HFFc6 (cell line): ENCODE results near the gene PHKA2. TPM values are rescaled to one million over a fixed set of nuclear protein-coding genes. Genes with fewer than 3 reads are reported as not detected.

Experiments
- DNase-seq: peaks from one replicate; pipeline ENCODE4 v3.0.0-alpha.2; 2018
- H3K27ac Mint-ChIP-seq: 2 replicates; pipeline ENCODE4 v1.8.0; 2020; ENCODE audit warnings: mild to moderate bottlenecking, mixed read lengths
- H3K27me3 Mint-ChIP-seq: 2 replicates; pipeline ENCODE4 v1.8.0; 2021; ENCODE audit warnings: mild to moderate bottlenecking, moderate library complexity, mixed read lengths; ENCODE audit not compliant: insufficient read depth
- H3K36me3 Mint-ChIP-seq: 2 replicates; pipeline ENCODE4 v1.8.0; 2021; ENCODE audit warnings: low read depth, mixed read lengths
- H3K4me1 Mint-ChIP-seq: 2 replicates; pipeline ENCODE4 v1.8.0; 2020; ENCODE audit warnings: low read depth, mixed read lengths
- H3K4me3 Mint-ChIP-seq: 2 replicates; pipeline ENCODE4 v1.8.0; 2020; ENCODE audit warnings: mild to moderate bottlenecking, moderate library complexity, mixed read lengths
- H3K9me3 Mint-ChIP-seq: 2 replicates; pipeline ENCODE4 v1.8.0; 2020; ENCODE audit warnings: mild to moderate bottlenecking, mixed read lengths
- CTCF ChIP-seq: fragments of 200-600 bp; sonication (generic); IDR thresholded peaks from 2 replicates; pipeline ENCODE4 v1.5.0; 2021; ENCODE audit warnings: antibody characterized with exemption, mild to moderate bottlenecking
- total RNA-seq, 6 experiments: library from RNA; stranded (reverse); fragmentation: NEBNext Ultra II Directional; extraction: Animal tissue kit (Norgen Biotek cat#: 25700); gene quantifications; 2 replicates in 1 of 6; 3 replicates in 5 of 6; pipeline ENCODE4 v1.2.3, GENCODE V29; 2021

The PHKA2 gene
- total RNA-seq, 6 experiments from 2014 or later = 12.2 to 18.2 (median 16.9) TPM

GRCh38 chrX:19003756-19004155 is 19.8 kb upstream of the PHKA2 start:
- H3K4me3 Mint-ChIP-seq = no peak overlapping the region
- DNase-seq = no peak
- TF ChIP-seq CTCF = no peak
- H3K4me1 Mint-ChIP-seq = peaks cover 16% of the 10 kb centered on the region
- no peaks in the 10 kb centered on the region for H3K27me3 Mint-ChIP-seq
- no peaks in the 10 kb centered on the region for H3K9me3 Mint-ChIP-seq
- H3K27ac Mint-ChIP-seq = peak overlapping the region; percentile 31; the same call in 1 of the 2 replicates
- H3K36me3 Mint-ChIP-seq = no peaks in the 10 kb centered on the region

GRCh38 chrX:18998653-18999052 is 14.7 kb upstream of the PHKA2 start:
- Mint-ChIP-seq H3K4me1 (peaks cover 44% of the 10 kb centered on the region), H3K36me3 (no peaks in the 10 kb centered on the region), H3K27me3 (no peaks in the 10 kb centered on the region), H3K9me3 (no peaks in the 10 kb centered on the region), H3K27ac (no peak overlapping the region), H3K4me3 (no peak overlapping the region)
- no peak for DNase-seq
- TF ChIP-seq CTCF = no peak

GRCh38 chrX:18997916-18998315 is 14.0 kb upstream of the PHKA2 start:
- Mint-ChIP-seq H3K36me3 (no peaks in the 10 kb centered on the region), H3K27me3 (no peaks in the 10 kb centered on the region), H3K27ac (peak overlapping the region; percentile 64; the same call in 1 of the 2 replicates), H3K4me3 (peak overlapping the region; percentile 29; the same call in 1 of the 2 replicates), H3K9me3 (no peaks in the 10 kb centered on the region), H3K4me1 (peaks cover 40% of the 10 kb centered on the region)
- TF ChIP-seq CTCF = no peak
- no peak for DNase-seq

GRCh38 chrX:18996536-18996935 is 12.6 kb upstream of the PHKA2 start:
- no peak overlapping the region for H3K4me3 Mint-ChIP-seq
- DNase-seq = no peak
- no peaks in the 10 kb centered on the region for H3K27me3 Mint-ChIP-seq
- no peak for TF ChIP-seq CTCF
- H3K4me1 Mint-ChIP-seq = peaks cover 40% of the 10 kb centered on the region
- no peaks in the 10 kb centered on the region for H3K9me3 Mint-ChIP-seq
- peak overlapping the region; percentile 51; the same call in 1 of the 2 replicates for H3K27ac Mint-ChIP-seq
- no peaks in the 10 kb centered on the region for H3K36me3 Mint-ChIP-seq

- Mint-ChIP-seq H3K4me3 (peak overlapping the region; percentile 78), H3K36me3 (no peaks in the 10 kb centered on the region), H3K27ac (peak overlapping the region; percentile 97), H3K9me3 (no peaks in the 10 kb centered on the region), H3K4me1 (peaks cover 40% of the 10 kb centered on the region), H3K27me3 (no peaks in the 10 kb centered on the region)
- TF ChIP-seq CTCF = no peak
- peak; percentile 62 for DNase-seq
Measured at GRCh38 chrX:18995221-18995620, 11.3 kb upstream of the PHKA2 start.

GRCh38 chrX:18994713-18995112 is 10.8 kb upstream of the PHKA2 start:
- TF ChIP-seq CTCF = no peak
- DNase-seq = peak; percentile 81
- H3K27ac Mint-ChIP-seq = peak overlapping the region; percentile 97
- H3K9me3 Mint-ChIP-seq = no peaks in the 10 kb centered on the region
- H3K4me1 Mint-ChIP-seq = peaks cover 40% of the 10 kb centered on the region
- H3K4me3 Mint-ChIP-seq = peak overlapping the region; percentile 78
- no peaks in the 10 kb centered on the region for H3K27me3 Mint-ChIP-seq
- no peaks in the 10 kb centered on the region for H3K36me3 Mint-ChIP-seq
